ENCODE measurements around the gene ZNF385C.
"Not testable (repeated sequence)": the region's sequence is repeated elsewhere in the genome, so short reads cannot be mapped to it uniquely, and the experiment has no call there.

DNA sequence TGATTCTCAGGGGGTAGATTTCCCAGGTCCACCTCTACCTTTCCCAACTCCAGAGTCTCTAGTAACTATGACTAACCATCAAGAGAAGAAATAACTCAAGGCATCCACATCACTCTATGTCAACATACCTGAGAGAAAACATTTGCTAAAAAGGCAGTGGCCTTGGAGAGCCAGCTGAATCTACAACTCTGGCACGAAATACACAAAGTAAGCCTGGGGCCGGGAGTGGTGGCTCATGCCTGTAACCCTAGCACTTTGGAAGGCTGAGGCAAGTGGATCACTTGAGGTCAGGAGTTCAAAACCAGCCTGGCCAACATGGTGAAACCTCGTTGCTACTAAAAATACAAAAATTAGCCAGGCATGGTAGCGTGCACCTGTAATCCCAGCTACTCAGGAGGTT lies 44.9 kb upstream of the ZNF385C start:
- TF ChIP-seq, protein P1, sequence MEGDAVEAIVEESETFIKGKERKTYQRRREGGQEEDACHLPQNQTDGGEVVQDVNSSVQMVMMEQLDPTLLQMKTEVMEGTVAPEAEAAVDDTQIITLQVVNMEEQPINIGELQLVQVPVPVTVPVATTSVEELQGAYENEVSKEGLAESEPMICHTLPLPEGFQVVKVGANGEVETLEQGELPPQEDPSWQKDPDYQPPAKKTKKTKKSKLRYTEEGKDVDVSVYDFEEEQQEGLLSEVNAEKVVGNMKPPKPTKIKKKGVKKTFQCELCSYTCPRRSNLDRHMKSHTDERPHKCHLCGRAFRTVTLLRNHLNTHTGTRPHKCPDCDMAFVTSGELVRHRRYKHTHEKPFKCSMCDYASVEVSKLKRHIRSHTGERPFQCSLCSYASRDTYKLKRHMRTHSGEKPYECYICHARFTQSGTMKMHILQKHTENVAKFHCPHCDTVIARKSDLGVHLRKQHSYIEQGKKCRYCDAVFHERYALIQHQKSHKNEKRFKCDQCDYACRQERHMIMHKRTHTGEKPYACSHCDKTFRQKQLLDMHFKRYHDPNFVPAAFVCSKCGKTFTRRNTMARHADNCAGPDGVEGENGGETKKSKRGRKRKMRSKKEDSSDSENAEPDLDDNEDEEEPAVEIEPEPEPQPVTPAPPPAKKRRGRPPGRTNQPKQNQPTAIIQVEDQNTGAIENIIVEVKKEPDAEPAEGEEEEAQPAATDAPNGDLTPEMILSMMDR (conservative IDR thresholded peaks at IDR 0.05; ENCODE audit: low read length) = not testable (repeated sequence)
- not testable (repeated sequence) for TF ChIP-seq EZH2phosphoT487 (IDR thresholded peaks at IDR 0.05; ENCODE audit: borderline replicate concordance, low read depth, low read length)

All from OCI-LY7 (cell line).